Measurements from ENCODE around the gene TREX2.

Gene TREX2

DNA sequence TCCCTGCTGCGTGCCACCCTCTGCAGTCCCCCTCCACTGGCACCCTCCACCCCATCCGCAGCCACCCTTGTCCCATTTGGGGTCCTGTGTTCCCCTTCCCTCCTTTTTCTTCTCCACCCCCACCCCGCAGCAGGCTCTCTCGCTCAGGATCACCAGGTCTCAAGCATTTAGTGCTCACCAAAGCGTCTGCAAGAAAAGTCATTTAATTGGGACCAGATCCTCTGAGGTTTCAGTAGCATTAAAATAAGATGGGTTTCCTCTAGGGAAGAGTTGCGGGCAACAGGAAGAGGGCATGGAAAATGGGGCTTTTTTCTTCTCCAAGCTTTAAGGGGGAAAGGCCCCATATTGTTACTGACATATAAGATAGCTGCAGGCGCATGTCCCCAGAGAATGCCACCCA is 29.4 kb upstream of the TREX2 start:
- no peak for DNase-seq

DNA sequence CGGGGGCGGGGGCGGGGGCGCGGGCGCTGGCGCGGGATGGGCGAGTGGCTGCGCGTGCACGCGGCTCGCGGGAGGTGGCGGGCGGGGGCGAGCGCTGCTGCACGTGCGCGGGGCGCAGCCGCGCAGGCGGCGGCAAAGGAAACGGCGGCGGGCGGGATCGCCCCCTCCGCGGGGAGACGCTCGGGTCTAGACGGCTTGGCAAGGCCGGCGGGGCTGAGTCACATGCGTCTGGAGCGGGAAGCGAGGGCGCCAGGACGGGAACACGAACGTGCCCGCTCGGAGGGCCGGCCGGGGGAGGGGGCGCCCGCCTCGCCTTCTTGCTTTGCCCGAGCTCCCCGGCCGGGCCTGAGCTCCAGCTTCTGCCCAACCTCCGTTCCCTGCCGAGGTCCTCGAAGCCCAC is 28.9 kb upstream of the TREX2 start:
- no peak for DNase-seq

DNA sequence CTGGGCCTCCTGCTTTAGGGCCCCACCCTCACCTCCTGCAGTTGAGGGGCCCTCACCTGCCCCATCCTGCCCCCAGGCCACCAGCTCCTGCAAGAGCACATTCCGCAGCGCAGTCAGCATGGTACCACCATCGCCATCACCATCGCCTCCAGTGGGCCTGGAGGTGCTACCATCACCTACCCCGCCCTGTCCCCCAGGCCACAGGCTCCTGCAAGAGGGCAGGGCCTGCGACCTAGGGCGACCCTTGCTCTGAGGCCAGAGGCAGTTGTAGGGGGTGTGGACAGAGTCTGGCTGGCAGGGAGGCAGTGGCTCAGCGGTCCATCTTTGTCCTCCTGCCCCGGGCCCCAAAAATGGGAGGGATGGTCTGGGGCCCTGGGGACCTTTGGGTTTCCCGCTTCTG is 28.4 kb upstream of the TREX2 start:
- DNase-seq: no peak

DNA sequence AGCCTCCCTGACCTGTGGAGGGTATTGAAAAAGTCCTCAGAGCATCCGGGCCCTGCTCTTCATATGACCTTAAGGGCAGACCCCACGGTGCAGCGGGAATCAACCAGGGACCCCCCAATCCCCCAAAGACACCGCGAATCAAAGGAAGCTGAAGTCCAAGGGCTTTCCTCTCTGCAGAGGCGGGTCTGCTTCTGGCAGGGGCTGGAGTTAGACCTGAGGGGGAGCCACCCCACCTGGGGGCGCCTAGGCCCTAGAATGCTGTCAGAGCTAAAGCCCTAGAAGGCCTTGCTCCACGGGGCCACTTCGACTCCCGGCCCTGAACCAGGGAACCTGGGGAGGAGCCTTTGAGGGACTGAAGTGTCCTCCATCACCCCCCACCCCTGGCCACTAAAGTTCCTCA is 27.3 kb upstream of the TREX2 start:
- DNase-seq: no peak

DNA sequence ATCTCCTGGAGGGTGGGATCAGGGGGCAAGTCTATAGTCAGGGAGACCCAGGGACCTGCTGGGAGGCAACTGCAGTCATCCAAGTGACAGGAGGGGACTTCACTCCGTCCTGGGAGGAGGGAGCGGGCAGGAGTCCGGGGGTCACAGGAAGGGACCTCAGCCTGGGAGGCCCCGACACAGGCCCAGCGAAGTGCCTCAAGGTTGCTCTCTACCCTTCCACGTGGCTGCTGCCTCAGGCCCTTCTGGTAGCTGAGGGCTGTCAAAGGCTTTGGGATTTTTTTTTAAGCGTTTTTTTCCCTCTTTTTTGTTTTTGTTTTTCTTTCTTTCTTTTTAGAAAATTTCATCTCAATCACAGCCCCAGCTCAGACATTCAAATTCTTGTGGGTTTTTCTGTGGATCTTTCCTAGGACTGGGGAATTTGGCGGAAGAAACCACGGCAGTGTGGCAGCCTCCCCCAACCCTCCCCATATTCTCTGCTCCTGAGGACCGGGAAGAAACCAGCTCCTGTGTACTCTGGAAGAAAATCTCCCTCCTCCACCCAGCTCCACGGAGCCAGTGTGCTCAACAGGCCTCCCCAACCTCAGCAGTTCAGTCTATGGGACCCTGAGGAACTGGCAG is 25.9 kb upstream of the TREX2 start:
- DNase-seq: no peak

DNA sequence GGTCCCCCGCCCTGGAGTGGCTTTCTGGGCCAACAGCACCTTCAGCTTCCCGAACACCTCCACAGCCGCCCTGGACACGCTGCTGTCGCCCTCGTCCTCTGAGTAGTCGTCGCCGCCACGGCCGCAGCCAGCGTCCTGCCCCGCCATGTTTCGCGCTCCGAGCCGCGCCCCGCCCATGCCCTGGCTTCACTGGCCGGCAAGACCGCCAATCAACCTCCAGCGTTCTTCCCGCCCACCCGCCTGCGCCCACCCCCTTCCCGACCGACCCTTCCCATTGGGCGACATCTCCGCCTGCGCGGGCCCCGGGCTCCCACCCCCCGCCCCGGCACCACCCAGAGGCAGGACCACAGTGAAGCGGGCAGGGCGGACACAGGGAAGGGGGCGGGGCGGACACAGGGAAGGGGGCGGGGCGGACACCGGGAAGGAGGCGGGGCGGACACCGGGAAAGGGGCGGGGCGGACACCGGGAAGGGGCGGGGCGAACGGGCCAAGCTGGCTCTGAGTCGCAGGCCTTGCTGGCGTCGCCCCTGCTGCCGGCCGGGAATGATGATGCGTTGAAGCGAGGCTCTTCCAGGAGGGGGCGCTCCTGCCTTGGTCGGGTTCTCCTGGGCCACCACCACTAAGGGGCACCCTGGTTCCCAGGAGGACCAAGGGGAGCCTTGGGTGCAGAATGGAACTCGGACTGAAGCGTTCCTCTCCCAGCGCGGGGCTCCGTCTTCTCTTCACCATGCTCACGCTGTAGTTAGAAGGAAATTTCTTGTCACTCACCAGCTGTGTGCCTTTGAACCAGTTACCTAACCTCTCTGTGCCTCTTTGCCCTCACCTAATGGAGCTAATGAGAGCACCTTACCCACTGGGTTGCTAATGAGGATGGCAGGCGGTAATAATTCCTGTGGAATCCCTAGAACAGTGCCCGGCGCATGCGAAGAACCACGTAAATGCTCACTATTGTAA is 24.8 kb upstream of the TREX2 start, which contains the start of gene HAUS7:
HAUS7 (minus strand) TSS at position 166 of the 953 bp plus-strand sequence; CDS start at position 147, 19 bp downstream.
- DNase-seq: peak; percentile 69 to 70

DNA sequence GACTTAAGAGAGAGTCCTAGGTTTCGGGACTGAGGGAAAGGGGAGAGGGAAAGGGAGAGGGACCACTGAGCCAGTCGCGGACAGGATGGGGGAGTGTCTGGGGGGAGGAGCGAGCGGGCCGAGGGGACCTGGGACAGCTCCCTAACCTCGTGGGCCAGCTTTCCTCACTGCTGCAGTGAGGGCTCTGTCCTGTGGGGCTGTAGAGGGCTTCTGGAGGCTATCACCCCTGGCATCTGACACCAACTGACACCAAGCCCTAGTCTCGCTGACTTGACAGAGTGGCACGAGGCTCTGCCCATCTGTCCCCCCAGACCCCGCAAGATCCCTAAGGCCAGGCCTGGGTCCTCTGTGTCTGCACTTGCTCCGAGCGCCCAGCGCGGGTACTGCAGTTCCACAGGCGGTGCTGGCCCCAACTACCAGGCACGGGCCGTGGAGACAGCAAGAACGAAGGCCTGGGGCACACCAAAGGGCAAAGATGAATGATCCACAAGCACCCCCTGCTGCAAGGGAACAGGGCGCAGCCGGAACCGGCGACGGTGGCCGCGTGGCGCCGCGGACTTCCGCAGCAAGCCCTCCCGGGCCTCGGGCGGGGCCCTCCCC is 24.1 kb upstream of the TREX2 start:
- DNase-seq: peak; percentile 3 to 13

DNA sequence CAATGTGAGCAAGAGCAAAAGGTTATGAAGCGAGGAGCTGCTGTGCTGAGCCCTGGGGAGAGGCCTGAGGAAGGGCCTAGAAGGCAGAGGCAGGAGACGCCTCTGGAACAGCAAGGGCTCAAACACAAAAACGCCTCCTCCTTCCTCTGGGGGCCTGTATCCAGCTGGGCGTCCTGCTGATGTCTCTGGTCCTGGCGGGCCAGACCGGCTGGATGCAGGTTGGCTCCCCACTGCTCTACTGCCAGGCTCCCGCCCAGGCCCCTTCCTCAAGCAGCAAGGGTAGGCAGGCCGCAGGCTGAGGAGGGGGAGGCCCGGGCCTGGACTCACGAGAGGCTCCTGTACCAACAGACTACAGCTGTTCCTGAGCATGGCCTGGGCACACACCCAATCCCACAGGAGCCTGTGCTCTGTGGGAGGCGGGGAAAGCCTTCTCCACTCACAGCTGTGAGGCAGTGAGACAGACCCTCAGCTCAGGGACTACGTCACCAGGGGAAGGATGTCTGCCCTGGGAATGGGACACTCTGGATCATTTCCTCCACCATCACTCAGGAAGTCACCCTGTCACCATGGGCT is 22.2 kb upstream of the TREX2 start:
- DNase-seq: no peak

DNA sequence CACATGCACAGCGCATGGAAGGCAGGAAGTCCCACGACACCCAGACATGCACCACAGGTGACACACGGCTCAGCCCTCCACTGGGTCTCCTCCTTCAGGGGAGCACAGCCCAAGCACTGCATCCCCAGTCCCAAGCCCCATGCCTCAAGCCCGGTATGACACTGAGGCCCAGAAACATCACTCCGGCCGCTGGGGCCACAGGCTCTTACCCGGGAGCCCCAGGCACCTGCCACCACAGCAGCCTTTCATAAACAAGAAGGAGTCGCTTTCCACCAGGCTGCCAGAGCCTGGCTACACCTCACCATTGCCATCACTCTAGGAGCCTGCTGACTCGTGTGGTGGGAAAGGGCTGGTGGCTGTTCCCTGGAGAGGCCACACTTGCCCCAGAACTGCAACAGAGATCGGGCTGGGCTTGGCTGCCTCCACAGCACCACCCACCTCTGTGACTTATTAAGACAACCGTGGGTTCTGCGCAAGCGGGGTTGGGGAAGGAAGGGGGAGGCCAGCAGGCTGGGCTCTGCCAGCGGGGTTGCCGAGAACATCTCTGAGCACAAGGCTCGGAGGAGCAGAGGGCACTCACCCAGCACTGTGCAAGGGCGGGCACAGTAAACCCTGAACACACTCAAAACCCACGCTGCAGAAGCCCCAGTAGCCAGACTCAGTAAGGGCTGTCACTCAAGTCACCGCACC is 20.0 kb upstream of the TREX2 start:
- no peak for DNase-seq

DNA sequence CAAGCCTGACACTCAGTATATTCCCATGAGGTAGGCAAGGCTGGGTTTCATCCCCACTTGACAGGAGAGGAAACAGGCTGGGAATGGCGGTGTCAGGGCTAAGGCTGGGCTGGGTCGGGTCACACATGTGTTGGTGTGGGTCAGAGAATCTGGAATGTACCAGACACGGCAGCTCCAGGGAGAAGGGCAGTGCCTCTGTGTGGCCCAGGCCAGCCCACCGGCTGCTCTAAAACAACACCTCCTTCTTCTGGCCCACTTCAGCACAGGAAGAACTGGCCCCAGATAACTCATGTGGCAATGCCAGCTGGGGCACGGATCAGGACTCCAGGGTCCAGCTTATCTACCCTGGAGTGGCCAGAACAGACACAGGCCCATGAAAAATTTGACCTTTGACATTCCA is 18.3 kb upstream of the TREX2 start:
- no peak for DNase-seq

DNA sequence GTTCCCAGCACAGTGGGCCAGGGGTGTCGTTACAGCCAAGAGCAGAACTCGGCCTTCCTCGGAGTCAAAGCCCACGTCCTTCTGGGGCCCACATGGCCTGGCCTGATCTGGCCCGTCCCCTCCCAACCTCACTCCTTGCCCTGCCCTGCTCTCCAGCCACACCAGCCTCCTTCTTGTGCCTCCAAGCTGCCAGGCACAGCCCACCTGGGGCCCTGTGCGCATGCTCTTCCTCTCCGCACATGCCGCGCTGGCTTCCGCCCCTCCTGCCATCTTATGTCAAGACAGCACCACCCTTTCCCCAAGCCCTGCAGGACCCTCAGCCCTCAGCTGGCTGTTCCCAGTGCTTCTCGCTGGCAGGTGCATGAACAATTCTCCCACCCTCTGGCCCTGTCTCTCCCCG is 17.7 kb upstream of the TREX2 start:
- no peak for DNase-seq

DNA sequence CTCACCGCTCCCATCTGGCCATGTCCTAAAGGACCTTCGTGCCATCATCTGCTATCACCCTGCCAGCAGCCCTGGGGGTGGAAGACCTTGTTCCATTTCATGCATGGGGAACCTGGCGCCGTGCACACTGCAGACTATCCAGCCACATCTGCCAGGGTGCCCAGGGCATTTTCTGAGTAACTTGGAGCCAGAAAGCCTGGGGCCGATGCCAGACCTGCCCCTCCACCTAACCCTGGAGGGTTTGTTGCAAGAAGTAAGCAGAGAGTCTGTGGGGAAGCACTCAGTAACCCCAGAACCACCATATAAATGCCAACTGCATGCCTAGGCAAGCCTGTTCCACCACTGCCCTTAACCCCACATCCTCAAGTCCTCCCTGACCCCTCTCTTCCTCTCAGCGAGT is 17.2 kb upstream of the TREX2 start:
- DNase-seq: no peak

DNA sequence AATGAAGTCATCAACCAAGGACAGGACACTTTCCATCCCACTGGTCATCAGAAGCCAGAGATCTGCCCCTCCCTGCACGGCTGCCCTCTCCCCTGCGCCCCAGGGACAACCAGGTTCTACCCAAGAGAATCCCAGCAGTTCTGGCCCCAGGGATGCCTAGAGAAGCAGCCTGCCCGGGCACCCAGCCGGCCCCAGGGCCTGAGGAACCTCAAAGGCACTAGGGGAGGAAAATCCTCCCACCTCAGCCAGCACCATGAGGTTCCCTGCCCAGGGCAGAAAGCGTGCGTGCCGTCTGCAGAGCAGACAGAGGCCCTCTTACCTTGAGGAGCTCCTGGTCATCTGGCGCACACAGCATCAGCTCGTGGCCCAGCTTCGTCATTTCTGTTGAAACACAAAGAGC is 16.4 kb upstream of the TREX2 start:
- no peak for DNase-seq

DNA sequence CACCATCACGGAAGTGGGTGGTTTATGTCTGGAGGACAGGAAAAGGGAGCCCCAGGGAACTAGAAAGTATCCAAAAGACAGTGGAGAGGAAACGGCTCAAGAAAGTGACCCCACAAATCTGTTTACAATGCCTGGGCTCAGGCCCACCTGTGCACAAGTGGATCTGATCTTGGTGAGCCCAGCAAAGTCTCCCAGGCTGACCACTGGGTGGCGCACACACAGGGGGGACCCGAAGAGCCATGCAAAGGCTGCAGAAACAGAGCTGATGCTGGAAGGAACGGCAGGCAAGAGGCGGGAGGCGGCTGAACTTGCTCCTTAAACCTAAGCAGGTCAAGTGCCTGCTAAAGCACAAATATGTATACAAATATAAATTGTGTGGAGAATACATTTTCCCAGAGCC is 15.0 kb upstream of the TREX2 start:
- peak; percentile 19 to 29 for DNase-seq

DNA sequence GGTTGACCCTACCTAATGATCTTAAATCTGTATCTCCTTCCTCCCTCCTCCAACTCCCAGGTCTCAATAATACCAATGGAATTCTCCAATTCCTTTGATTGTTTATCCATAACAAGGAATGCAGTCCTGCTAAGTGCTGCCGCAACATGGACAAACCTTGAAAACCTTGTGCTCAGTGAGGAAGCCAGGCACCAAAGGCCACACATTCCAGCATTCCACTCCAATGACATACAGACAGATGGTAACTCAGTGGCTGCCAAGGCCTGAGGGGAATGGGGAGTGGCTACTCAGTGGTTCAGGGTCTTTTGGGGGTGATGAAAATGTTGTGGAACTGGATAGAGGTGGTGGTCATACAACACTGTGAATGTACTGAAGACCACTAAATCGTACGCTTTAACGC is 14.1 kb upstream of the TREX2 start:
- DNase-seq: no peak

DNA sequence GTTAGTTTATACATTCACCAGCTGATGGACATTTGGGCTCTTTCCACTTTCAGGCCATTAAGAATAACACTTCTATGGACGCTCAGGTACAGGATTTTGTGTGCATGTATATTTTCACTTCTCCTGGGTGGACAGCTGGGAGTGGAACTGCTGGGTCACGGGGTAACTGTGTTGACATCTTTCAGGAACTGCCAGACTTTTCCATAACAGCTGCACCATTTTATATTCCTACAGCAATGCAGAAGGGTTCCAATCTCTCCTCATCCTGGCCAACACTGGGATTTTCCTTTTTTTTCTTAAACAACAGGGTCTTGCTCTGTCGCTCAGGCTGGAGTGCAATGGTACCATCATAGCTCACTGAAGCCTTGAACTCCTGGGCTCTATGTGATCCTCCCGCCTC is 12.6 kb upstream of the TREX2 start:
- DNase-seq: no peak

DNA sequence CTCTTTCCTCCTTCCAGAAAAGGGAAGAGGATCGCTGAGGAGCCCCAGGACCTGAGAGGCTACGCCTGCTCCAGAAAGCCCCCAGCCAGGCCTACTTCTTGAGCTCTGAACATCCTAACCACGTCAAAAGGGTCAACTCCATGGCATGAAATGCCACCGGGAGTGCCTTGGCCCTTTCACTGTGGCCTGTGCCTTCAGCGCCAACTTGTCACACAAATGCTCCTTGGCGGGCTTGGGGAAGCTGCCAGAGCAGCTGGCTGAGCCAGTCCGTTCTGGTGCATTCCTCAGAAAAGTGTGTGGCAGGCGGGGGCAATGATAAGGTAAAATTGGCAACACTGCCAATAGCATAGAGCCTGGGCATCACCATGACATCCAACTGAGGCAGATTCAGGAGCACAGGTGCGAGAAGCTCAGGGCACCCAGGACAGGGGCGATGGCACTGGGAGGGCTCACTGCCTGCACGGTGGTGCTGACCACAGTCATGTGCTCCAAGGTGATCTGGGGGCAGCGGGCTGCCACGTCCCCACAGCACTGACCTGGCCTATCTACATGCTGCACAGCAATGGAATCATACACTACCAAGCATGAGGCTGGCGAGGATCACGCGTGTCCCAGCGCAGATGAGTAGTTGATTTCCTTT is 12.1 kb upstream of the TREX2 start:
- DNase-seq: no peak

DNA sequence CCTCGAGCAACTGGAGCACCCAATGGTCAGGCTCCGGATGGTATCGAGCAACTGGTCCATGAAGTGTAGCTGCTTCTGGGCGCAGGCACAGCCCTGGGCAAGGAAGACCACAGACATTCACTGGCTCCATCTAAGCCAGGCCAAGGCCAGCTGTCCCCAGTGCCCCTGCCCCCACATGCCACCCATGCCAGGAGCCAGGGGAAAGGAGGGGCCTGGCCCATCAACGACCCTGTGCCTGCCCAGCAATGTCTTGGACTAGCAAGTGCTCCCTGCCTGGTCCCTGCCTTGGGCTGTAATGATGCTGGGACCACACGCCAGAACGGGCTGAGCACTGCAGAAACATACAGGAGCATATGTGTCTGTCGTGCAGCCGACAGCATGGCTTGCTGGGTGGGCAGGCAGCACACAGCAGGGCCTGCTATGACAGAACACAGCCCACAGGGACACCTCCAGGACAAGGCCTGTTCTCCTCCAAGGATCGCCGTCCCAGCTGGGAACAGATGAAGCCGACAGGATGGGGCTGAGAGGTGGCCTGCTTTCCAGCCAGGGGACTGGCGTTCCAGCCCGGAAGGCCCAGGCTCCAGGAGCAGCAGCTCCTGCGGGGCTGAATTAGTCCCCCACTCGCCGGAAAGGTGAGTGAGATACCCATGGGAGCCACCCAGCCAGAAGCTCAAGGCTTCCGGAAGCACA is 11.4 kb upstream of the TREX2 start:
- no peak for DNase-seq

DNA sequence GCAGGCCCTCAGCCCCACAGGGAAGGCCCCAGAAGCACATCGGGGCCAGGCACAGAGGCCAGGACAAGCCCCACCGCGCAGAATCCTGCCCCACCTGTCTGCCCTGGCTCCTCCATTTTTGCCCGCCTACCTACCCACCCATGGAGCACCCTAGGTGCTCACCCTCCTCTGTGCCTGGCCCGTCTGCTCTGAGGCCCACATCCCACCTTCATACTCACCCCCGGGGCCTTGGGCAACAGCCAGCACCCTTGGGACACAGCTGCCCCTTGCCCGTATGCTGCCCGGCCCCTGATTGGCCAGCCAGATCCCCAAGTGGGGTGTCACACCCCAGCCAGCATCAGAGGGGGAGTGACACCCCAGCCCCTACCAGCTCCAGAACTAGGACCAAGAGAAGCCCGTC is 10.8 kb upstream of the TREX2 start:
- no peak for DNase-seq

DNA sequence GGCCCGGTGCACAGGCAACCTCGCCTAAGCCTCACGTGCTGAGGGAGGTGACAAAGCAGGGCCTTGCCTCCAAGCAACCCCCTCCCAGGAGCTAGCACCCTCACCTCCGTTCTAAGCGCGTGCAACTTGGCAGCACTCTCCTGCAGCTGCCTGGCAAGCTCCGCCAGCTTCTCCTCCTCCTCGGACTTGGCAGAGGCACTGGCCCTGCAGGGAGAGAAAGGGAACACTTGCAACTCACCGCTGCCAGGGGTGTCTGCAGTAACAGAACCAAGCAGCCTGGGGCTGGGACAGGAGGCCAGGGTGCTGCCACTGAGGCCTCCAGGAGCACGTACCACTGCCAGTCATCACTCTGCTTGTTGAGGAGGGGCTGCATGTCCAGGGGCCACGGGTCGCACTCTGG is 10.3 kb upstream of the TREX2 start:
- DNase-seq: no peak

DNA sequence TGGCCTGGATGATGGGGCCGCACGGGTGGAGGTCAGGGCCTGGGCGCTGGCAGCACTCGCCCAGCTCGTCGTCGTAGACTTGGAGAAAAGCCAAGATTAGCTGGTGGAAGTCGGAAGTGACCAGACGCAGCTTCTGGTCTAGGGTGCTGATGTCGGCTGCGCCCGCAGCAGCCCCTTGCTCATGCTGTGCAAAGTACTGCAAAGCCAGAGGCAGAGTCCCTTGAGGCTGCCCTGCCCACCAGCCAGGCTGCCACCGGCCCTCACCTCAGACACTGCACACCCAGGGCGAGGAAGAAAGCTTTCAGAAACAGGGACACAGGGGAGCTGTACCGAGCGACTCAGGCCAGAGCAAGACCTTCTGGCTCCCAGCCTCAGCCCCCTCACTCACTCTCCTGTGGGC is 9.7 kb upstream of the TREX2 start:
- no peak for DNase-seq
